H1 (cell line): ENCODE measurements around the gene ZBTB16. TPM values are rescaled to one million over a fixed set of nuclear protein-coding genes. Genes with fewer than 3 reads are reported as not detected.

Experiments
- CBX8 ChIP-seq: fragments of 300-800, 300-1000 bp; sonication (generic); IDR thresholded peaks from 2 replicates; pipeline ENCODE4 v1.7.1; 2016; ENCODE audit warnings: low read depth, low read length, borderline replicate concordance
- polyA plus RNA-seq, 7 experiments: library from polyadenylated mRNA; depleted of rRNA in 3 of 7; stranded (reverse) in 5 of 7; unstranded in 2 of 7; fragments of >200 nt in 5 of 7; fragments of 200-250 nt in 2 of 7; gene quantifications; 1 replicate in 5 of 7; 2 replicates in 1 of 7; 4 replicates in 1 of 7; pipeline versions ENCODE4 v1.2.1 to v1.2.3, GENCODE V29; 2011 to 2013; ENCODE audit warnings: missing spikeins in 2 of 7, mixed read lengths in 2 of 7
- total RNA-seq: library from RNA; stranded (reverse); fragmentation: NEBNext Ultra II Directional; extraction: Animal tissue kit (Norgen Biotek cat#: 25700); gene quantifications from 2 replicates; pipeline ENCODE4 v1.2.1, GENCODE V29; 2021
- TF ChIP-seq, protein P1 (sequence below), 3 experiments: IDR thresholded peaks; 1 replicate in 2 of 3; 2 replicates in 1 of 3; pipeline versions ENCODE4 v1.5.1 to v1.6.1; 2011; ENCODE audit warnings: low read length in 3 of 3, mild to moderate bottlenecking in 3 of 3, inconsistent platforms in 2 of 3, low read depth in 1 of 3, moderate library complexity in 1 of 3; ENCODE audit not compliant: insufficient read depth in 1 of 3; ENCODE audit errors: control extremely low read depth in 1 of 3

Gene ZBTB16
- total and polyA plus RNA-seq, 2 of the 8 experiments (the other 6 are each of a cell fraction or from before 2014, with no cell fraction given) = 0.12 to 0.61 TPM

DNA sequence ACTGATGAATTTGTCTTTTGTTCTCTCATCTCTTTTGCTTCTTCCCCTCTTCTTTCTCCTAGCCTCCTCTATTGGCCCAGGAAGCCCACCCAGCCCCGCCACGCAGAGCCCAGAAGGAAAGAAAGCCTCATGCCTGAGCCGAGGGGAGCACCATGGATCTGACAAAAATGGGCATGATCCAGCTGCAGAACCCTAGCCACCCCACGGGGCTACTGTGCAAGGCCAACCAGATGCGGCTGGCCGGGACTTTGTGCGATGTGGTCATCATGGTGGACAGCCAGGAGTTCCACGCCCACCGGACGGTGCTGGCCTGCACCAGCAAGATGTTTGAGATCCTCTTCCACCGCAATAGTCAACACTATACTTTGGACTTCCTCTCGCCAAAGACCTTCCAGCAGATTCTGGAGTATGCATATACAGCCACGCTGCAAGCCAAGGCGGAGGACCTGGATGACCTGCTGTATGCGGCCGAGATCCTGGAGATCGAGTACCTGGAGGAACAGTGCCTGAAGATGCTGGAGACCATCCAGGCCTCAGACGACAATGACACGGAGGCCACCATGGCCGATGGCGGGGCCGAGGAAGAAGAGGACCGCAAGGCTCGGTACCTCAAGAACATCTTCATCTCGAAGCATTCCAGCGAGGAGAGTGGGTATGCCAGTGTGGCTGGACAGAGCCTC lies 3.8 kb downstream of the ZBTB16 start (continued):
- TF ChIP-seq, protein P1, sequence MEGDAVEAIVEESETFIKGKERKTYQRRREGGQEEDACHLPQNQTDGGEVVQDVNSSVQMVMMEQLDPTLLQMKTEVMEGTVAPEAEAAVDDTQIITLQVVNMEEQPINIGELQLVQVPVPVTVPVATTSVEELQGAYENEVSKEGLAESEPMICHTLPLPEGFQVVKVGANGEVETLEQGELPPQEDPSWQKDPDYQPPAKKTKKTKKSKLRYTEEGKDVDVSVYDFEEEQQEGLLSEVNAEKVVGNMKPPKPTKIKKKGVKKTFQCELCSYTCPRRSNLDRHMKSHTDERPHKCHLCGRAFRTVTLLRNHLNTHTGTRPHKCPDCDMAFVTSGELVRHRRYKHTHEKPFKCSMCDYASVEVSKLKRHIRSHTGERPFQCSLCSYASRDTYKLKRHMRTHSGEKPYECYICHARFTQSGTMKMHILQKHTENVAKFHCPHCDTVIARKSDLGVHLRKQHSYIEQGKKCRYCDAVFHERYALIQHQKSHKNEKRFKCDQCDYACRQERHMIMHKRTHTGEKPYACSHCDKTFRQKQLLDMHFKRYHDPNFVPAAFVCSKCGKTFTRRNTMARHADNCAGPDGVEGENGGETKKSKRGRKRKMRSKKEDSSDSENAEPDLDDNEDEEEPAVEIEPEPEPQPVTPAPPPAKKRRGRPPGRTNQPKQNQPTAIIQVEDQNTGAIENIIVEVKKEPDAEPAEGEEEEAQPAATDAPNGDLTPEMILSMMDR (IDR thresholded peaks at IDR 0.05; ENCODE audit: control extremely low read depth in 1 of 3, insufficient read depth in 1 of 3, low read depth in 1 of 3, low read length in 3 of 3) = no peak
- TF ChIP-seq CBX8 = no peak
- TF ChIP-seq, all 59 proteins: peak for 0
